Measurements from ENCODE around the gene PPP1R15B.

Gene PPP1R15B

GRCh38 chr1:204411451-204412204 lies at the start of gene PPP1R15B:
Gene PPP1R15B, minus strand, starts transcription at chr1:204411817. Its CDS starts 406 bp downstream, at chr1:204411411.
- DNase-seq (ENCODE audit: low read depth), result peak; percentile 89

- no peak for DNase-seq (ENCODE audit: low read depth)
These were observed 48.7 kb upstream of the PPP1R15B start for GRCh38 chr1:204460346-204460745.

GRCh38 chr1:204459706-204460105 lies 48.1 kb upstream of the PPP1R15B start:
- no peak for DNase-seq (ENCODE audit: low read depth)

GRCh38 chr1:204457666-204458065 lies 46.0 kb upstream of the PPP1R15B start:
- DNase-seq (ENCODE audit: low read depth), result no peak

- no peak for DNase-seq (ENCODE audit: low read depth)
These were observed 45.3 kb upstream of the PPP1R15B start for GRCh38 chr1:204456826-204457442.

GRCh38 chr1:204455831-204456145 lies 44.2 kb upstream of the PPP1R15B start:
- no peak for DNase-seq (ENCODE audit: low read depth)

- no peak for DNase-seq (ENCODE audit: low read depth)
These were observed 43.6 kb upstream of the PPP1R15B start for GRCh38 chr1:204455063-204455830.

- no peak for DNase-seq (ENCODE audit: low read depth)
These were observed 42.9 kb upstream of the PPP1R15B start for GRCh38 chr1:204454476-204454875.

GRCh38 chr1:204453141-204453772 lies 41.6 kb upstream of the PPP1R15B start:
- no peak for DNase-seq (ENCODE audit: low read depth)

- DNase-seq (ENCODE audit: low read depth), result no peak
These were observed 39.9 kb upstream of the PPP1R15B start for GRCh38 chr1:204451352-204452124.

- DNase-seq (ENCODE audit: low read depth), result no peak
These were observed 39.0 kb upstream of the PPP1R15B start for GRCh38 chr1:204450461-204451257.

GRCh38 chr1:204449678-204450280 lies 38.2 kb upstream of the PPP1R15B start:
- DNase-seq (ENCODE audit: low read depth), result no peak

GRCh38 chr1:204448991-204449677 lies 37.5 kb upstream of the PPP1R15B start:
- DNase-seq (ENCODE audit: low read depth), result no peak

GRCh38 chr1:204448344-204448964 lies 36.8 kb upstream of the PPP1R15B start:
- no peak for DNase-seq (ENCODE audit: low read depth)

GRCh38 chr1:204447736-204448135 lies 36.1 kb upstream of the PPP1R15B start:
- DNase-seq (ENCODE audit: low read depth), result no peak

GRCh38 chr1:204447190-204447589 lies 35.6 kb upstream of the PPP1R15B start:
- DNase-seq (ENCODE audit: low read depth), result no peak

GRCh38 chr1:204446413-204447111 lies 34.9 kb upstream of the PPP1R15B start:
- peak; percentile 8 for DNase-seq (ENCODE audit: low read depth)

GRCh38 chr1:204445860-204446412 lies 34.3 kb upstream of the PPP1R15B start:
- DNase-seq (ENCODE audit: low read depth), result no peak
